HCT116 (cell line): Measurements from ENCODE around the gene KCTD15. TPM values are rescaled to one million over a fixed set of nuclear protein-coding genes. Genes with fewer than 3 reads are reported as not detected.

ENCODE experiments used
- ATAC-seq: fragments of 200-7000 bp; cut with Tn5 transposase; 2 replicates; pipeline ENCODE4 v1.9.1; 2020; ENCODE audit warnings: mild to moderate bottlenecking, moderate library complexity
- BruUV-seq: library from RNA; stranded (reverse); fragments of 400-500 nt; replicated peaks from 2 replicates; lab custom pipeline; 2021; lab: Mats Ljungman, UMichigan
- CTCF ChIA-PET: fragments of 300-600 bp; sonication (Branson Sonifier 250); formaldehyde crosslinking; loops from one replicate; lab custom pipeline; 2021; ENCODE audit warnings: antibody characterized with exemption; lab: Charles Lee
- POLR2A ChIA-PET: fragments of 300-600, 350-600 bp; sonication (Branson Sonifier 250); formaldehyde crosslinking; loops from one replicate; lab custom pipeline; 2021; ENCODE audit warnings: antibody characterized with exemption; lab: Charles Lee
- RAD21 ChIA-PET, 2 experiments: fragments of 300-600 bp; sonication (Branson Sonifier 250); formaldehyde crosslinking; loops; one replicate each; lab custom pipeline; 2023; ENCODE audit warnings: low total read pairs in 2 of 2; ENCODE audit not compliant: uncharacterized antibody in 2 of 2, unreplicated experiment in 2 of 2, low non-redundant PET in 1 of 2; lab: Charles Lee
- DNase-seq: peaks from one replicate; pipeline ENCODE4 v3.0.0-alpha.2; 2010; ENCODE audit warnings: low read depth, low spot score
- H2AFZ ChIP-seq: fragments of 200-600 bp; shearing (Covaris generic), sonication (generic); 2 replicates; pipeline ENCODE4 v1.6.1; 2017; ENCODE audit warnings: low read depth, mixed run types, mixed read lengths, antibody characterized with exemption, low read length; ENCODE audit not compliant: poor library complexity, severe bottlenecking
- H3K27ac ChIP-seq: 2 replicates; pipeline ENCODE4 v1.5.1; 2012; ENCODE audit warnings: low read depth, low read length
- H3K27me3 ChIP-seq: fragments of 200-600 bp; sonication (generic); 2 replicates; pipeline ENCODE4 v1.6.1; 2016; ENCODE audit warnings: mixed run types, low read length, mixed read lengths; ENCODE audit not compliant: insufficient read depth
- H3K36me3 ChIP-seq, 2 experiments: fragments of 200-500 bp in 1 of 2; fragments of 200-600 bp in 1 of 2; sonication (Bioruptor generic) in 1 of 2; sonication (generic) in 1 of 2; 2 replicates each; pipeline versions ENCODE4 v1.5.1 to v1.6.1; 2014 to 2016; ENCODE audit warnings: low read length in 2 of 2, inconsistent platforms in 1 of 2, mixed read lengths in 1 of 2, mixed run types in 1 of 2; ENCODE audit not compliant: insufficient read depth in 2 of 2, control insufficient read depth in 1 of 2
- H3K4me1 ChIP-seq, 2 experiments: fragments of 200-600 bp in 1 of 2; sonication (generic) in 1 of 2; 2 replicates each; pipeline versions ENCODE4 v1.5.1 to v1.6.1; 2012 to 2017; ENCODE audit warnings: low read length in 2 of 2, inconsistent platforms in 1 of 2, mild to moderate bottlenecking in 1 of 2, mixed read lengths in 1 of 2, mixed run types in 1 of 2, moderate library complexity in 1 of 2; ENCODE audit not compliant: insufficient read depth in 2 of 2, control insufficient read depth in 1 of 2
- H3K4me2 ChIP-seq: fragments of 200-600 bp; sonication (generic); 2 replicates; pipeline ENCODE4 v1.6.1; 2017; ENCODE audit warnings: mixed run types, low read length, mixed read lengths
- H3K4me3 ChIP-seq, 2 experiments: fragments of 200-600 bp in 1 of 2; sonication (generic) in 1 of 2; replicated peaks in 1 of 2; 2 replicates each; pipeline ENCODE4 v1.5.1; 2011 to 2016; ENCODE audit warnings: low read length in 2 of 2, control low read depth in 1 of 2, low read depth in 1 of 2, mild to moderate bottlenecking in 1 of 2, mixed read lengths in 1 of 2, mixed run types in 1 of 2
- H3K79me2 ChIP-seq: fragments of 200-600 bp; sonication (generic); 2 replicates; pipeline ENCODE4 v1.6.1; 2017; ENCODE audit warnings: mild to moderate bottlenecking, mixed run types, low read length, moderate library complexity, mixed read lengths; ENCODE audit not compliant: insufficient read depth
- H3K9ac ChIP-seq: fragments of 200-600 bp; sonication (generic); 2 replicates; pipeline ENCODE4 v1.6.1; 2016; ENCODE audit warnings: low read length, mixed read lengths
- H3K9me2 ChIP-seq: fragments of 200-600 bp; sonication (generic), shearing (Covaris generic); 2 replicates; pipeline ENCODE4 v1.6.1; 2017; ENCODE audit warnings: mixed run types, mild to moderate bottlenecking, moderate library complexity; ENCODE audit not compliant: insufficient read depth
- H3K9me3 ChIP-seq, 2 experiments: fragments of 200-500 bp in 1 of 2; fragments of 200-600 bp in 1 of 2; sonication (Bioruptor generic) in 1 of 2; sonication (generic) in 1 of 2; 2 replicates each; pipeline ENCODE4 v1.6.1; 2014 to 2017; ENCODE audit warnings: low read length in 2 of 2, mixed read lengths in 2 of 2, inconsistent platforms in 1 of 2, low read depth in 1 of 2, mild to moderate bottlenecking in 1 of 2, mixed run types in 1 of 2, moderate library complexity in 1 of 2; ENCODE audit not compliant: control insufficient read depth in 1 of 2, insufficient read depth in 1 of 2
- H4K20me1 ChIP-seq: fragments of 200-600 bp; sonication (generic), shearing (Covaris generic); 2 replicates; pipeline ENCODE4 v1.6.1; 2017; ENCODE audit warnings: mixed run types, mild to moderate bottlenecking, moderate library complexity; ENCODE audit not compliant: insufficient read depth
- CBX3 ChIP-seq: IDR thresholded peaks from 2 replicates; pipeline ENCODE4 v1.6.1; 2012; ENCODE audit warnings: low read depth
- CEBPB ChIP-seq: IDR thresholded peaks from 2 replicates; pipeline ENCODE4 v1.6.1; 2012; ENCODE audit warnings: low read depth
- EGR1 ChIP-seq: IDR thresholded peaks from 2 replicates; pipeline ENCODE4 v1.6.1; 2012; ENCODE audit warnings: low read depth
- POLR2AphosphoS5 ChIP-seq: IDR thresholded peaks from 2 replicates; pipeline ENCODE4 v1.6.1; 2011; ENCODE audit warnings: mild to moderate bottlenecking, low read depth, low read length, moderate library complexity
- SIN3A ChIP-seq: IDR thresholded peaks from 2 replicates; pipeline ENCODE4 v1.6.1; 2012; ENCODE audit warnings: low read depth
- TCF7L2 ChIP-seq: IDR thresholded peaks from 2 replicates; pipeline ENCODE4 v1.7.0; 2011; ENCODE audit warnings: borderline replicate concordance, inconsistent platforms; ENCODE audit not compliant: insufficient read depth, insufficient read length; ENCODE audit errors: extremely low read depth
- YY1 ChIP-seq: IDR thresholded peaks from 2 replicates; pipeline ENCODE4 v1.6.1; 2011; ENCODE audit warnings: low read length, low read depth, moderate library complexity, mild to moderate bottlenecking; ENCODE audit not compliant: insufficient replicate concordance; ENCODE audit errors: extremely low read depth
- ZNF274 ChIP-seq: fragments of 200-500 bp; sonication (Bioruptor generic); IDR thresholded peaks from 2 replicates; pipeline ENCODE4 v1.6.1; 2014; ENCODE audit warnings: mild to moderate bottlenecking, low read depth, low read length, inconsistent platforms
- intact Hi-C: fragments of 100-400 bp; cut with micrococcal nuclease; formaldehyde crosslinking; loops from 2 replicates; pipeline ENCODE4 v1.10.0; 2022
- total RNA-seq: library from RNA; stranded (reverse); gene quantifications from one replicate; pipeline ENCODE4 v1.2.1, GENCODE V29; 2021; ENCODE audit not compliant: unreplicated experiment
- TF ChIP-seq, protein P1 (sequence below), 3 experiments: fragments of 200-600 bp in 1 of 3; sonication (generic) in 1 of 3; IDR thresholded peaks in 2 of 3; conservative IDR thresholded peaks in 1 of 3; 2 replicates each; pipeline ENCODE4 v1.5.1; 2012 to 2017; ENCODE audit warnings: low read depth in 2 of 3, low read length in 2 of 3, antibody characterized with exemption in 1 of 3, borderline replicate concordance in 1 of 3, control low read depth in 1 of 3, mild to moderate bottlenecking in 1 of 3, mixed read lengths in 1 of 3, mixed run types in 1 of 3, moderate library complexity in 1 of 3; ENCODE audit not compliant: insufficient read depth in 1 of 3

Gene KCTD15
- total RNA-seq, 1 experiment from 2014 or later: 29.2 TPM

DNA sequence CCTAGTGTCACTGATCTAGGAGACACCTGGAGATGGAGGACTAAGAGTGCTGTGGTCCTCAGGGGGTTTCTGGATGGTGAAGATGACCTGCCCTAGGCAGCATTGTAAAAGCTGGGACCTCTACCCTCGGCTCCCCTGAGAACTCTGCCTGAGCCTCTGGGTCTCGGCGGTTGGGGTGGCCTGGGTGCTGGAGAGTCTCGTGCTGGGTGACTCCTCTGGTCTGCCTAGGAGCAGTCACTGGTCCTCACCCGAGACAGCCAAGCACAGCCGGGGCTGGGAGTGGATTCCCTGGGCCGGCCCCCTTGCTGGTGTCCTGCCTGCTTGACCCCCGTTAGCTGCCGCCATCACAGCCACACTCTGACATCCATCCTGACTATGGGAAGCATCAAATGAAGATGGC, 6.7 kb downstream of the KCTD15 start:
- no peak overlapping the region for H3K9ac ChIP-seq
- CTCF ChIA-PET: no interaction called here
- H3K36me3 ChIP-seq: no peaks in the 10 kb centered on the region; a peak in 2 of 4 replicates
- DNase-seq: no peak
- no peak overlapping the region for H2AFZ ChIP-seq
- no peaks in the 10 kb centered on the region for H3K27me3 ChIP-seq
- no TSS peak for BruUV-seq
- H3K27ac ChIP-seq: no peak overlapping the region
- POLR2A ChIA-PET: no interaction called here
- H3K4me3 ChIP-seq: no peak overlapping the region
- TF ChIP-seq, protein P1, sequence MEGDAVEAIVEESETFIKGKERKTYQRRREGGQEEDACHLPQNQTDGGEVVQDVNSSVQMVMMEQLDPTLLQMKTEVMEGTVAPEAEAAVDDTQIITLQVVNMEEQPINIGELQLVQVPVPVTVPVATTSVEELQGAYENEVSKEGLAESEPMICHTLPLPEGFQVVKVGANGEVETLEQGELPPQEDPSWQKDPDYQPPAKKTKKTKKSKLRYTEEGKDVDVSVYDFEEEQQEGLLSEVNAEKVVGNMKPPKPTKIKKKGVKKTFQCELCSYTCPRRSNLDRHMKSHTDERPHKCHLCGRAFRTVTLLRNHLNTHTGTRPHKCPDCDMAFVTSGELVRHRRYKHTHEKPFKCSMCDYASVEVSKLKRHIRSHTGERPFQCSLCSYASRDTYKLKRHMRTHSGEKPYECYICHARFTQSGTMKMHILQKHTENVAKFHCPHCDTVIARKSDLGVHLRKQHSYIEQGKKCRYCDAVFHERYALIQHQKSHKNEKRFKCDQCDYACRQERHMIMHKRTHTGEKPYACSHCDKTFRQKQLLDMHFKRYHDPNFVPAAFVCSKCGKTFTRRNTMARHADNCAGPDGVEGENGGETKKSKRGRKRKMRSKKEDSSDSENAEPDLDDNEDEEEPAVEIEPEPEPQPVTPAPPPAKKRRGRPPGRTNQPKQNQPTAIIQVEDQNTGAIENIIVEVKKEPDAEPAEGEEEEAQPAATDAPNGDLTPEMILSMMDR (IDR thresholded peaks at IDR 0.05 in 2 of 3, conservative IDR thresholded peaks at IDR 0.05 in 1 of 3; ENCODE audit: borderline replicate concordance in 1 of 3, insufficient read depth in 1 of 3, low read depth in 2 of 3, low read length in 2 of 3): no peak
- TF ChIP-seq EGR1 (no peak), YY1 (no peak), SIN3A (no peak), POLR2AphosphoS5 (no peak), CEBPB (no peak), ZNF274 (no peak), CBX3 (no peak), TCF7L2 (no peak)
- RAD21 ChIA-PET: no interaction called here
- H4K20me1 ChIP-seq: no peaks in the 10 kb centered on the region
- H3K9me2 ChIP-seq: no peaks in the 10 kb centered on the region
- H3K9me3 ChIP-seq: no peaks in the 10 kb centered on the region
- H3K4me1 ChIP-seq: no peaks in the 10 kb centered on the region; a peak in 1 of 4 replicates
- ATAC-seq: no peak
- no peaks in the 10 kb centered on the region for H3K79me2 ChIP-seq
- intact Hi-C loops: no loop called here
- H3K4me2 ChIP-seq: no peak overlapping the region
